Measurements from ENCODE around the gene CELF4. TPM values are rescaled to one million over a fixed set of nuclear protein-coding genes. Genes with fewer than 3 reads are reported as not detected.

Gene CELF4
- total RNA-seq, 1 experiment from 2014 or later = not detected

- CTCF ChIA-PET = no interaction called here
- intact Hi-C loops (cut with micrococcal nuclease; ENCODE audit: unreplicated experiment) = no loop called here
These were observed 106.9 kb downstream of the CELF4 start for GRCh38 chr18:37458697-37459096.

GRCh38 chr18:37457753-37458152, 107.8 kb downstream of the CELF4 start:
- no peak overlapping the region for H3K27ac ChIP-seq (ENCODE audit: low read length)
- no peak overlapping the region for H3K4me3 ChIP-seq (ENCODE audit: low read depth in 2 of 2, low read length in 2 of 2)
- no peaks in the 10 kb centered on the region for H3K9me3 ChIP-seq (ENCODE audit: control insufficient read depth, insufficient read depth, low read depth, low read length)
- POLR2A ChIA-PET = no interaction called here
- H3K4me1 ChIP-seq (ENCODE audit: control insufficient read depth, insufficient read depth, low read length) = no peaks in the 10 kb centered on the region
- TF ChIP-seq CTCF (IDR thresholded peaks at IDR 0.05) (no peak), POLR2AphosphoS5 (IDR thresholded peaks at IDR 0.05; ENCODE audit: low read depth, low read length) (no peak), REST (IDR thresholded peaks at IDR 0.05; ENCODE audit: insufficient read depth in 1 of 2, low read depth in 2 of 2, low read length in 1 of 2) (no peak), SIN3A (IDR thresholded peaks at IDR 0.05; ENCODE audit: borderline replicate concordance, insufficient read depth, low read depth, low read length) (no peak), TCF7L2 (IDR thresholded peaks at IDR 0.05; ENCODE audit: low read depth, low read length) (no peak)
- no TSS peak for BruUV-seq (replicated peaks)
- intact Hi-C loops (cut with micrococcal nuclease; ENCODE audit: unreplicated experiment) = no loop called here
- H3K27me3 ChIP-seq (ENCODE audit: control insufficient read depth, insufficient read depth, low read length) = peaks cover 2% of the 10 kb centered on the region; the same call in 1 of the 2 replicates
- H3K36me3 ChIP-seq (ENCODE audit: control insufficient read depth, insufficient read depth, low read length) = no peaks in the 10 kb centered on the region
- DNase-seq (ENCODE audit: low read depth, low spot score) = no peak
- in situ Hi-C loops (cut with HindIII; ENCODE audit: low pct_unique_long_range_greater_than_20kb, low sequenced_read_pairs) = no loop called here
- CTCF ChIA-PET = no interaction called here
- ATAC-seq = no peak

More at GRCh38 chr18:37458697-37459096, 106.9 kb downstream of the CELF4 start:
- Histone ChIP-seq H3K27ac (ENCODE audit: low read length) (no peak overlapping the region), H3K36me3 (ENCODE audit: control insufficient read depth, insufficient read depth, low read length) (no peaks in the 10 kb centered on the region), H3K9me3 (ENCODE audit: control insufficient read depth, insufficient read depth, low read depth, low read length) (no peaks in the 10 kb centered on the region), H3K4me3 (ENCODE audit: low read depth in 2 of 2, low read length in 2 of 2) (no peak overlapping the region), H3K4me1 (ENCODE audit: control insufficient read depth, insufficient read depth, low read length) (no peaks in the 10 kb centered on the region), H3K27me3 (ENCODE audit: control insufficient read depth, insufficient read depth, low read length) (peaks cover 2% of the 10 kb centered on the region; the same call in 1 of the 2 replicates)
- TF ChIP-seq CTCF (IDR thresholded peaks at IDR 0.05) (no peak), SIN3A (IDR thresholded peaks at IDR 0.05; ENCODE audit: borderline replicate concordance, insufficient read depth, low read depth, low read length) (no peak), REST (IDR thresholded peaks at IDR 0.05; ENCODE audit: insufficient read depth in 1 of 2, low read depth in 2 of 2, low read length in 1 of 2) (no peak), TCF7L2 (IDR thresholded peaks at IDR 0.05; ENCODE audit: low read depth, low read length) (no peak), POLR2AphosphoS5 (IDR thresholded peaks at IDR 0.05; ENCODE audit: low read depth, low read length) (no peak)
- in situ Hi-C loops (cut with HindIII; ENCODE audit: low pct_unique_long_range_greater_than_20kb, low sequenced_read_pairs) = no loop called here
- ATAC-seq = no peak
- BruUV-seq (replicated peaks) = no TSS peak
- DNase-seq (ENCODE audit: low read depth, low spot score) = no peak
- POLR2A ChIA-PET = no interaction called here
